Effector CD4-positive, alpha-beta T cell (primary cell): Measurements from ENCODE around the gene CNN2.
A peak's percentile ranks its signal among the peaks of the same experiment; 100 is the strongest.
"Not testable (repeated sequence)": the region's sequence is repeated elsewhere in the genome, so short reads cannot be mapped to it uniquely, and the experiment has no call there.

Source experiments
- DNase-seq: peaks from one replicate; pipeline ENCODE4 v3.0.0-alpha.2; 2020

The CNN2 gene

GRCh38 chr19:1012334-1012733 lies 14.1 kb upstream of the CNN2 start:
- DNase-seq = no peak

- DNase-seq = no peak
Measured at GRCh38 chr19:1013218-1013617, 13.2 kb upstream of the CNN2 start.

- DNase-seq = no peak
Measured at GRCh38 chr19:1014161-1015060, 12.0 kb upstream of the CNN2 start.

GRCh38 chr19:1015061-1015781 lies 11.2 kb upstream of the CNN2 start:
- DNase-seq = no peak

- DNase-seq = no peak
Measured at GRCh38 chr19:1015782-1016646, 10.4 kb upstream of the CNN2 start.

GRCh38 chr19:1016647-1017114 lies 9.7 kb upstream of the CNN2 start:
- no peak for DNase-seq

- no peak for DNase-seq
Measured at GRCh38 chr19:1017115-1017905, 9.1 kb upstream of the CNN2 start.

GRCh38 chr19:1017906-1018305 lies 8.5 kb upstream of the CNN2 start:
- no peak for DNase-seq

- DNase-seq = no peak
Measured at GRCh38 chr19:1018393-1018792, 8.0 kb upstream of the CNN2 start.

GRCh38 chr19:1018932-1019615 lies 7.3 kb upstream of the CNN2 start:
- DNase-seq = no peak

- no peak for DNase-seq
Measured at GRCh38 chr19:1019616-1019961, 6.8 kb upstream of the CNN2 start.

- DNase-seq = no peak
Measured at GRCh38 chr19:1019980-1020867, 6.2 kb upstream of the CNN2 start.

- peak; percentile 98 for DNase-seq
Measured at GRCh38 chr19:1020868-1021425, 5.5 kb upstream of the CNN2 start, which contains the start of gene TMEM259. Gene TMEM259, minus strand, starts transcription at chr19:1021123. Its CDS starts 127 bp downstream, at chr19:1020996.

GRCh38 chr19:1023883-1024188 lies 2.6 kb upstream of the CNN2 start:
- not testable (repeated sequence) for DNase-seq

- DNase-seq = not testable (repeated sequence)
Measured at GRCh38 chr19:1025080-1025479, 1.3 kb upstream of the CNN2 start.

GRCh38 chr19:1026783-1027649 lies 608 bp downstream of the CNN2 start:
- no peak for DNase-seq

GRCh38 chr19:1027650-1028061 lies 1.2 kb downstream of the CNN2 start:
- no peak for DNase-seq

GRCh38 chr19:1028062-1028926 lies 1.9 kb downstream of the CNN2 start:
- DNase-seq = peak; percentile 43
